Ascending aorta (tissue), 2 donors: Measurements from ENCODE around the gene CFL1. TPM values are rescaled to one million over a fixed set of nuclear protein-coding genes. Genes with fewer than 3 reads are reported as not detected.

Source experiments
- DNase-seq, 2 donors: peaks; one replicate each; pipeline ENCODE4 v3.0.0-alpha.2; 2019; ENCODE audit warnings: low spot score in 2 of 2
- H3K27ac ChIP-seq, 2 donors: fragments of 200-600 bp; sonication (generic); one replicate each; pipeline ENCODE4 v1.5.1; 2016 to 2017; ENCODE audit warnings: mild to moderate bottlenecking in 1 of 2
- H3K27me3 ChIP-seq: fragments of 200-600 bp; sonication (generic); one replicate; pipeline ENCODE4 v1.5.1; 2017
- H3K36me3 ChIP-seq, 2 donors: fragments of 200-600 bp; sonication (generic); one replicate each; pipeline ENCODE4 v1.5.1; 2016
- H3K4me1 ChIP-seq, 2 donors: fragments of 200-600 bp; sonication (generic); one replicate each; pipeline ENCODE4 v1.5.1; 2016 to 2017; ENCODE audit warnings: mild to moderate bottlenecking in 1 of 2
- H3K4me3 ChIP-seq, 2 donors: fragments of 200-600 bp; sonication (generic); one replicate each; pipeline ENCODE4 v1.5.1; 2016 to 2017; ENCODE audit warnings: mild to moderate bottlenecking in 1 of 2
- H3K9me3 ChIP-seq, 2 donors: fragments of 200-600 bp; sonication (generic); one replicate each; pipeline ENCODE4 v1.5.1; 2016
- CTCF ChIP-seq, 3 experiments: fragments of 200-600 bp in 2 of 3; fragments of 450-650 bp in 1 of 3; sonication (generic) in 2 of 3; IDR thresholded peaks; one replicate each; pipeline ENCODE4 v1.5.1; 2016 to 2019; ENCODE audit warnings: antibody characterized with exemption in 3 of 3, mild to moderate bottlenecking in 1 of 3, moderate library complexity in 1 of 3
- intact Hi-C: fragments of 100-400 bp; cut with DNase I; formaldehyde crosslinking; loops from one replicate; pipeline ENCODE4 v1.15.1; 2023
- total RNA-seq: library from RNA; depleted of rRNA; stranded (reverse); fragments of >200 nt; gene quantifications from one replicate; pipeline ENCODE4 v1.1.0, GENCODE V29; 2016

The CFL1 gene
- total RNA-seq = 974 TPM

- no peaks in the 10 kb centered on the region for H3K9me3 ChIP-seq
- peak; percentile 91 to 99 for DNase-seq
- peak within 1 kb of the TSS; percentile 97 to 99 for H3K27ac ChIP-seq
- H3K4me3 ChIP-seq = peak within 1 kb of the TSS; percentile 84 to 99
- H3K4me1 ChIP-seq = peaks cover 21 to 27% of the 10 kb centered on the region in 2 donors
- TF ChIP-seq CTCF (IDR thresholded peaks at IDR 0.05) = peak in 1 of 3 experiments; percentile 1
- intact Hi-C loops = loop anchor here (1.0 to 10.0 kb wide), 7 partner anchors 25 to 441 kb away; partner anchors contain the start of genes C11orf68, DRAP1, MAP3K11 and PCNX3
- peaks cover 45 to 46% of the 10 kb centered on the region in 2 donors for H3K36me3 ChIP-seq
- no peaks in the 10 kb centered on the region for H3K27me3 ChIP-seq
Measured at GRCh38 chr11:65857853-65858680, at the start of gene CFL1. Gene CFL1 (minus strand): TSS chr11:65858180. CDS start chr11:65858099, 81 bp downstream.

GRCh38 chr11:65906602-65907001, 48.6 kb upstream of the CFL1 start:
- Histone ChIP-seq H3K4me3 (no peak overlapping the region), H3K9me3 (no peaks in the 10 kb centered on the region), H3K27me3 (no peaks in the 10 kb centered on the region), H3K27ac (no peak overlapping the region), H3K4me1 (peaks cover 0 to 6% of the 10 kb centered on the region in 2 donors), H3K36me3 (no peaks in the 10 kb centered on the region)
- intact Hi-C loops = no loop called here
- no peak for TF ChIP-seq CTCF (IDR thresholded peaks at IDR 0.05)
- DNase-seq = no peak

- Histone ChIP-seq H3K27ac (no peak overlapping the region), H3K36me3 (no peaks in the 10 kb centered on the region), H3K4me1 (peaks cover 7 to 13% of the 10 kb centered on the region in 2 donors), H3K9me3 (no peaks in the 10 kb centered on the region), H3K27me3 (no peaks in the 10 kb centered on the region), H3K4me3 (no peak overlapping the region)
- intact Hi-C loops = no loop called here
- TF ChIP-seq CTCF (IDR thresholded peaks at IDR 0.05) = no peak
- DNase-seq = no peak
Measured at GRCh38 chr11:65903715-65904114, 45.7 kb upstream of the CFL1 start.

- no peak for DNase-seq
- H3K36me3 ChIP-seq = no peaks in the 10 kb centered on the region
- TF ChIP-seq CTCF (IDR thresholded peaks at IDR 0.05) = no peak
- no peaks in the 10 kb centered on the region for H3K9me3 ChIP-seq
- H3K27ac ChIP-seq = no peak overlapping the region
- intact Hi-C loops = no loop called here
- H3K4me1 ChIP-seq = peaks cover 7 to 13% of the 10 kb centered on the region in 2 donors
- no peak overlapping the region for H3K4me3 ChIP-seq
- H3K27me3 ChIP-seq = no peaks in the 10 kb centered on the region
Measured at GRCh38 chr11:65903068-65903481, 45.1 kb upstream of the CFL1 start.

- Histone ChIP-seq H3K36me3 (no peaks in the 10 kb centered on the region), H3K27me3 (no peaks in the 10 kb centered on the region), H3K4me3 (peak overlapping the region; percentile 70 to 80), H3K27ac (peak overlapping the region; percentile 84 to 85), H3K4me1 (peaks cover 7 to 20% of the 10 kb centered on the region in 2 donors), H3K9me3 (no peaks in the 10 kb centered on the region)
- TF ChIP-seq CTCF (IDR thresholded peaks at IDR 0.05) = no peak
- intact Hi-C loops = loop anchor here (1.0 kb wide), 4 partner anchors 10 to 18 kb away; partner anchors contain the start of genes C11orf68, CCDC85B and DRAP1
- DNase-seq = no peak
Measured at GRCh38 chr11:65900899-65901180, 42.9 kb upstream of the CFL1 start.
